Lower lobe of right lung (tissue), 2 donors: ENCODE measurements around the gene SBK3. TPM values are rescaled to one million over a fixed set of nuclear protein-coding genes. Genes with fewer than 3 reads are reported as not detected.
A peak's percentile ranks its signal among the peaks of the same experiment; 100 is the strongest.

Experiments used
- ATAC-seq, 2 donors: fragments of 200-7000 bp; cut with Tn5 transposase; one replicate each; pipeline ENCODE4 v1.9.1; 2020 to 2022; ENCODE audit warnings: mild to moderate bottlenecking in 2 of 2, moderate library complexity in 2 of 2
- DNase-seq: peaks from one replicate; pipeline ENCODE4 v3.0.0-alpha.2; 2020
- H3K27ac ChIP-seq: fragments of 200-600 bp; one replicate; pipeline ENCODE4 v1.8.0; 2022
- H3K27me3 ChIP-seq: fragments of 200-600 bp; one replicate; pipeline ENCODE4 v1.8.0; 2022; ENCODE audit warnings: low read depth
- H3K36me3 ChIP-seq: fragments of 200-600 bp; one replicate; pipeline ENCODE4 v1.8.0; 2022; ENCODE audit warnings: mild to moderate bottlenecking
- H3K4me1 ChIP-seq: fragments of 200-600 bp; one replicate; pipeline ENCODE4 v1.8.0; 2022
- H3K4me3 ChIP-seq: fragments of 200-600 bp; one replicate; pipeline ENCODE4 v1.8.0; 2022; ENCODE audit warnings: mild to moderate bottlenecking
- H3K9me3 ChIP-seq: fragments of 200-600 bp; one replicate; pipeline ENCODE4 v1.8.0; 2022
- intact Hi-C: fragments of 100-400 bp; cut with DNase I; formaldehyde crosslinking; loops from one replicate; pipeline ENCODE4 v1.11.0; 2022
- long read RNA-seq: library from polyadenylated mRNA; unstranded; transcript quantifications from one replicate; pipeline ENCODE4 v2.0.0, GENCODE V29; 2021
- total RNA-seq: library from RNA; stranded (reverse); fragmentation: NEBNext Ultra II Directional; extraction: Animal tissue kit (Norgen Biotek cat#: 25700); gene quantifications from one replicate; pipeline ENCODE4 v1.2.1, GENCODE V29; 2021
- TF ChIP-seq, protein P1 (sequence below): fragments of 200-600 bp; IDR thresholded peaks from one replicate; pipeline ENCODE4 v1.8.0; 2022; ENCODE audit warnings: antibody characterized with exemption, mild to moderate bottlenecking
- donor health status: DM: no; HTN: yes; CAD: no; lungs with severe emphysema.

Gene SBK3, protein sequence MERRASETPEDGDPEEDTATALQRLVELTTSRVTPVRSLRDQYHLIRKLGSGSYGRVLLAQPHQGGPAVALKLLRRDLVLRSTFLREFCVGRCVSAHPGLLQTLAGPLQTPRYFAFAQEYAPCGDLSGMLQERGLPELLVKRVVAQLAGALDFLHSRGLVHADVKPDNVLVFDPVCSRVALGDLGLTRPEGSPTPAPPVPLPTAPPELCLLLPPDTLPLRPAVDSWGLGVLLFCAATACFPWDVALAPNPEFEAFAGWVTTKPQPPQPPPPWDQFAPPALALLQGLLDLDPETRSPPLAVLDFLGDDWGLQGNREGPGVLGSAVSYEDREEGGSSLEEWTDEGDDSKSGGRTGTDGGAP
- 0.80 TPM for total RNA-seq
- long read RNA-seq, partial matches to known transcripts, result 0 of 4 reads
- long read RNA-seq, other reads (novel, unspliced or antisense), result 4 of 4 reads

- no peak for ATAC-seq
Observed at GRCh38 chr19:55545443-55545842, at the start of gene SBK3. Gene SBK3 (minus strand): TSS chr19:55545543. CDS start chr19:55545543, 0 bp downstream.

GRCh38 chr19:55593096-55593772 lies 47.9 kb upstream of the SBK3 start:
- no peak overlapping the region for H3K27ac ChIP-seq
- H3K27me3 ChIP-seq, result no peaks in the 10 kb centered on the region
- intact Hi-C loops, result no loop called here
- peak in 1 of 2 donors; percentile 5 for ATAC-seq
- no peaks in the 10 kb centered on the region for H3K9me3 ChIP-seq
- H3K4me1 ChIP-seq, result peaks cover 1% of the 10 kb centered on the region
- no peak for DNase-seq
- TF ChIP-seq, protein P1, sequence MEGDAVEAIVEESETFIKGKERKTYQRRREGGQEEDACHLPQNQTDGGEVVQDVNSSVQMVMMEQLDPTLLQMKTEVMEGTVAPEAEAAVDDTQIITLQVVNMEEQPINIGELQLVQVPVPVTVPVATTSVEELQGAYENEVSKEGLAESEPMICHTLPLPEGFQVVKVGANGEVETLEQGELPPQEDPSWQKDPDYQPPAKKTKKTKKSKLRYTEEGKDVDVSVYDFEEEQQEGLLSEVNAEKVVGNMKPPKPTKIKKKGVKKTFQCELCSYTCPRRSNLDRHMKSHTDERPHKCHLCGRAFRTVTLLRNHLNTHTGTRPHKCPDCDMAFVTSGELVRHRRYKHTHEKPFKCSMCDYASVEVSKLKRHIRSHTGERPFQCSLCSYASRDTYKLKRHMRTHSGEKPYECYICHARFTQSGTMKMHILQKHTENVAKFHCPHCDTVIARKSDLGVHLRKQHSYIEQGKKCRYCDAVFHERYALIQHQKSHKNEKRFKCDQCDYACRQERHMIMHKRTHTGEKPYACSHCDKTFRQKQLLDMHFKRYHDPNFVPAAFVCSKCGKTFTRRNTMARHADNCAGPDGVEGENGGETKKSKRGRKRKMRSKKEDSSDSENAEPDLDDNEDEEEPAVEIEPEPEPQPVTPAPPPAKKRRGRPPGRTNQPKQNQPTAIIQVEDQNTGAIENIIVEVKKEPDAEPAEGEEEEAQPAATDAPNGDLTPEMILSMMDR, result no peak
- no peak overlapping the region for H3K4me3 ChIP-seq
- H3K36me3 ChIP-seq, result peaks cover 46% of the 10 kb centered on the region

More at GRCh38 chr19:55545443-55545842, at the start of gene SBK3:
- no peak for DNase-seq
- TF ChIP-seq, protein P1, result no peak
- H3K36me3 ChIP-seq, result no peaks in the 10 kb centered on the region
- peaks cover 4% of the 10 kb centered on the region for H3K27me3 ChIP-seq
- no peak within 1 kb of the TSS for H3K27ac ChIP-seq
- no peaks in the 10 kb centered on the region for H3K9me3 ChIP-seq
- no peak within 1 kb of the TSS for H3K4me3 ChIP-seq
- intact Hi-C loops, result no loop called here
- H3K4me1 ChIP-seq, result peaks cover 17% of the 10 kb centered on the region

- Histone ChIP-seq H3K27ac (no peak overlapping the region), H3K27me3 (no peaks in the 10 kb centered on the region), H3K4me3 (no peak overlapping the region), H3K4me1 (peaks cover 5% of the 10 kb centered on the region), H3K9me3 (no peaks in the 10 kb centered on the region), H3K36me3 (peaks cover 46% of the 10 kb centered on the region)
- TF ChIP-seq, protein P1, result no peak
- no peak for ATAC-seq
- intact Hi-C loops, result no loop called here
- no peak for DNase-seq
Observed at GRCh38 chr19:55592391-55593090, 47.2 kb upstream of the SBK3 start.

- Histone ChIP-seq H3K27me3 (no peaks in the 10 kb centered on the region), H3K36me3 (peaks cover 37% of the 10 kb centered on the region), H3K4me1 (peaks cover 15% of the 10 kb centered on the region), H3K27ac (no peak overlapping the region), H3K4me3 (no peak overlapping the region), H3K9me3 (no peaks in the 10 kb centered on the region)
- ATAC-seq, result no peak
- TF ChIP-seq, protein P1, result no peak
- intact Hi-C loops, result no loop called here
- DNase-seq, result no peak
Observed at GRCh38 chr19:55591555-55591954, 46.2 kb upstream of the SBK3 start.

DNA sequence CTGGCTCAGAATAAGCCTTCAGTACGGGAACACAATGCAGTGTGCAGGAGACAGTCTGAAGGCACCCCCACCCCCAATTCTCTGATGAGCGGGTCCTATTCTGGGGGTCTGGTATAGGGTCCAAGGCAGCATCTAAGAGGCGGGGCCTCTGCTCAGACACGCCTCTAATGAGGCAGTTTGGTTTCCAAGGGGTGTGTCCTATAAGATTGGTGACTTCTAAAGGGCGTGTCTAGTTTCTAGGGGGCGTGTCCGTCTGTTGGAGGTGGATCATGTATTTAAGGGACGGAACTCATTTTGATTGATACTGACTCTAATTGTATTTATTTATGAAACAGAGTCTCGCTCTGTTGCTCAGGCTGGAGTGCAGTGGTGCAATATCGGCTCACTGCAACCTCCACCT lies 45.3 kb upstream of the SBK3 start:
- H3K27me3 ChIP-seq, result no peaks in the 10 kb centered on the region
- H3K4me3 ChIP-seq, result no peak overlapping the region
- intact Hi-C loops, result no loop called here
- TF ChIP-seq, protein P1, result no peak
- H3K4me1 ChIP-seq, result peaks cover 25% of the 10 kb centered on the region
- peaks cover 28% of the 10 kb centered on the region for H3K36me3 ChIP-seq
- H3K9me3 ChIP-seq, result no peaks in the 10 kb centered on the region
- DNase-seq, result no peak
- H3K27ac ChIP-seq, result no peak overlapping the region
- ATAC-seq, result no peak
